ENCODE results near the gene HSD17B14.
A peak's percentile ranks its signal among the peaks of the same experiment; 100 is the strongest.

Gene HSD17B14

GRCh38 chr19:48814895-48815294 lies 21.4 kb downstream of the HSD17B14 start:
- no peaks in the 10 kb centered on the region for H3K36me3 ChIP-seq (ENCODE audit: low read depth)
- ATAC-seq (ENCODE audit: low read depth): no peak
- H3K4me1 ChIP-seq (ENCODE audit: insufficient read depth, poor library complexity, severe bottlenecking): peaks cover 10% of the 10 kb centered on the region

GRCh38 chr19:48813123-48813913 lies 23.0 kb downstream of the HSD17B14 start:
- Histone ChIP-seq H3K9me3 (ENCODE audit: severe bottlenecking) (no peaks in the 10 kb centered on the region), H3K4me3 (ENCODE audit: severe bottlenecking) (no peak overlapping the region), H3K4me1 (ENCODE audit: insufficient read depth, poor library complexity, severe bottlenecking) (peaks cover 3% of the 10 kb centered on the region), H3K27me3 (ENCODE audit: insufficient read depth, poor library complexity, severe bottlenecking) (no peaks in the 10 kb centered on the region), H3K36me3 (ENCODE audit: low read depth) (no peaks in the 10 kb centered on the region), H3K27ac (ENCODE audit: poor library complexity, severe bottlenecking) (no peak overlapping the region)
- no peak for ATAC-seq (ENCODE audit: low read depth)
- TF ChIP-seq CTCF (IDR thresholded peaks at IDR 0.05; ENCODE audit: poor library complexity, severe bottlenecking): no peak
- no peak for DNase-seq (ENCODE audit: low spot score)

More at GRCh38 chr19:48814895-48815294, 21.4 kb downstream of the HSD17B14 start:
- H3K9me3 ChIP-seq (ENCODE audit: severe bottlenecking): no peaks in the 10 kb centered on the region
- H3K27ac ChIP-seq (ENCODE audit: poor library complexity, severe bottlenecking): no peak overlapping the region
- DNase-seq (ENCODE audit: low spot score): no peak
- no peak for TF ChIP-seq CTCF (IDR thresholded peaks at IDR 0.05; ENCODE audit: poor library complexity, severe bottlenecking)
- H3K27me3 ChIP-seq (ENCODE audit: insufficient read depth, poor library complexity, severe bottlenecking): no peaks in the 10 kb centered on the region
- no peak overlapping the region for H3K4me3 ChIP-seq (ENCODE audit: severe bottlenecking)

- TF ChIP-seq CTCF (IDR thresholded peaks at IDR 0.05; ENCODE audit: poor library complexity, severe bottlenecking): no peak
- ATAC-seq (ENCODE audit: low read depth) (peak; percentile 75), DNase-seq (ENCODE audit: low spot score) (no peak)
- Histone ChIP-seq H3K27ac (ENCODE audit: poor library complexity, severe bottlenecking) (peak overlapping the region; percentile 53), H3K27me3 (ENCODE audit: insufficient read depth, poor library complexity, severe bottlenecking) (no peaks in the 10 kb centered on the region), H3K4me1 (ENCODE audit: insufficient read depth, poor library complexity, severe bottlenecking) (peaks cover 3% of the 10 kb centered on the region), H3K36me3 (ENCODE audit: low read depth) (peaks cover 4% of the 10 kb centered on the region; the same call in 1 of the 2 replicates), H3K9me3 (ENCODE audit: severe bottlenecking) (no peaks in the 10 kb centered on the region), H3K4me3 (ENCODE audit: severe bottlenecking) (peak overlapping the region; percentile 51)
Measured at GRCh38 chr19:48812094-48812929, 24.0 kb downstream of the HSD17B14 start.

GRCh38 chr19:48810151-48810550 lies 26.1 kb downstream of the HSD17B14 start:
- ATAC-seq (ENCODE audit: low read depth): no peak
- peaks cover 15% of the 10 kb centered on the region for H3K36me3 ChIP-seq (ENCODE audit: low read depth)
- H3K4me1 ChIP-seq (ENCODE audit: insufficient read depth, poor library complexity, severe bottlenecking): peaks cover 3% of the 10 kb centered on the region
- peak overlapping the region; percentile 51 for H3K4me3 ChIP-seq (ENCODE audit: severe bottlenecking)
- H3K9me3 ChIP-seq (ENCODE audit: severe bottlenecking): no peaks in the 10 kb centered on the region
- no peak for DNase-seq (ENCODE audit: low spot score)
- TF ChIP-seq CTCF (IDR thresholded peaks at IDR 0.05; ENCODE audit: poor library complexity, severe bottlenecking): no peak
- no peaks in the 10 kb centered on the region for H3K27me3 ChIP-seq (ENCODE audit: insufficient read depth, poor library complexity, severe bottlenecking)
- peak overlapping the region; percentile 53 for H3K27ac ChIP-seq (ENCODE audit: poor library complexity, severe bottlenecking)
